Heart left ventricle (tissue), 13 donors: ENCODE measurements around the gene ELK3.

Experiments used
- CTCF ChIP-seq, 12 donors: fragments of 200-600 bp; sonication (generic) in 4 of 12; IDR thresholded peaks; one replicate each; pipeline versions ENCODE4 v1.5.0 to v1.8.0; 2018 to 2022; ENCODE audit warnings: antibody characterized with exemption in 12 of 12, mild to moderate bottlenecking in 5 of 12
- POLR2A ChIP-seq, 2 donors: fragments of 450-650 bp; IDR thresholded peaks; one replicate each; pipeline ENCODE4 v1.6.1; 2017; ENCODE audit warnings: antibody characterized with exemption in 2 of 2, mild to moderate bottlenecking in 2 of 2, moderate library complexity in 2 of 2
- donor health status: ischemic (EF 13 %, LVEDD 7.1; RV severe dilation, severe dysfunction).
- donor health status: DM: no; HTN: yes; CAD: no.
- donor health status: DM: no; HTN: no; CAD: no.
- donor health status: ischemic (EF 25% LVEDD 6.9; RV normal size, moderate dysfunction).
- donor health status: ischemic (EF 25% LVEDD 5.7; RV mildly dilated, moderate dysfunction).
- donor health status: ischemic (EF 35%, LVEDD 5.7; RV mildly dilated, moderate dysfunction).
- donor health status: nonischemic (EF 11% LVEDD 7.7; RV severe dilation, severe dysfunction).
- donor health status: DM: yes; HTN: yes; CAD: no.
- donor health status: PGD.
- donor health status: ischemic (EF 29% LVEDD 5.4; RV normal size, mild dysfunction).
- donor health status: nonischemic (EF 23%, LVEDD 6.1; RV moderate dilation, normal function).

- no peak for TF ChIP-seq CTCF (IDR thresholded peaks at IDR 0.05)
- TF ChIP-seq POLR2A (IDR thresholded peaks at IDR 0.05), result no peak
Measured at GRCh38 chr12:96258104-96258961, 64.2 kb downstream of the ELK3 start.
